Myocyte (in vitro differentiated cells): ENCODE data around the gene CHN1. TPM values are rescaled to one million over a fixed set of nuclear protein-coding genes. Genes with fewer than 3 reads are reported as not detected.

ENCODE experiments used
- DNase-seq: peaks from one replicate; pipeline ENCODE4 v3.0.0-alpha.2; 2012; ENCODE audit warnings: low read depth
- total RNA-seq: library from RNA; depleted of rRNA; stranded (reverse); fragments of >200 nt; gene quantifications from 2 replicates; pipeline ENCODE4 v1.2.3, GENCODE V29; 2014

Gene CHN1
- total RNA-seq, 1 donor from 2014 or later, result 43.0 TPM

DNA sequence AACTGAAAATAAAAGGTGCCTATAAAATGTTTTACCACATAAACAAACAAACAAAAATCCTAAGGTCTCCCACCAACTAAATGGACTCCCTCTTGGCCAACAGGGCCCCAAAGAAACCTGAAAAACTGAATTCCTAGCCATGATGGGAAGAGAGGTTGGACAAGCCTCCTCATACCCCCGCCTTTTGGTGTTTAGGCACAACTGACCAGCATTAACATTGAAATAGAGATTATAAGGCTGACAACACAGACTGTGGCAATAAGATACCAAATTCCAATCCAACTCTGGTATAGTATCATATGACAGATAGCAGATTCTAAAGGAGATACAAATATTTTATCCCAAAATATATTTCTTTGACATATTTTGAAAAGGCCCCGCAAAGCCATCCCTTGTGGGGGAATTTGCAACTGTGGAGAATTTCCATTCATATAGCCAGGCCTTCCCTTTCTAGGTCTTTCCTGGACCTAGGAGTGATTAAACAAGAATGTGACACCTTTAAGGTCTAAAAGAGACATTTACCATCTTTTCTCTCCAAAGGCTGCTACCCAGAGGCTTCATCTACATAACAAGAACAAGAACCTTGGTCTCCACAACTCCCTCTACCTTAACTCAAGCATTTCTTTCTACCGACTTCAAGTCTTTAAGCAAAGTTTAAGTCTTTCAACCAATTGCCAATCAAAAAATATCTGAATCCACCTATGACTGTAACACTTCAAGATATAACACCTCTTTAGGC, 80.0 kb downstream of the CHN1 start:
- DNase-seq, result no peak

DNA sequence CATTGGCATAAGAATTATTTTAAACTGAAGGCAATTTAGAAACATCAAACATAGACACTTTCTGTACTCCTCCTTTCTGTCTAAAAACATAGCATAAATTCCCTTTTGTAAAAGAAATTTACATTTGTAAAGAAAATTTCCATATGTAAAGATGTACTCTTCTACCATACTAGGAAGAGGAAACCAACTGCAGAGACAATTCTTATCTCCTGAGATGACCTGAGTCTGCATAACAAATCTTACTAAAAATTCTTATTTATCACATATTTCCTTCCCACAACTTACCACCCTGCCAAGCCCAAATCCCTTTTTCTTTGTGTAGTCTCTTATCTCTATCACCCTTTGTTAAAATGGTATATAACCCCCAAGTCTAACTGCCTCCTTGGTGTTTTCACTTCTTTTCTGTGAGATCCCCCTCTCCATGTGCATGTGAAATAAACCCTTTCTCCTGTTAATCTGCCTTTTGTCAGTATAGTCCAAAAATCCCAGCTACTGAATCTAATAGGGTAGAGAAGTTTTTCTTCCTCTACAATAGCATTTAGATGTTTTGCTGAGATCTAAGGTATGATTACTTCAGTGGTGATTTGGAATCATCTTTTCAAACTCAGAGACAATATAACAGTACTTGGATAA, 81.0 kb downstream of the CHN1 start:
- DNase-seq, result no peak

DNA sequence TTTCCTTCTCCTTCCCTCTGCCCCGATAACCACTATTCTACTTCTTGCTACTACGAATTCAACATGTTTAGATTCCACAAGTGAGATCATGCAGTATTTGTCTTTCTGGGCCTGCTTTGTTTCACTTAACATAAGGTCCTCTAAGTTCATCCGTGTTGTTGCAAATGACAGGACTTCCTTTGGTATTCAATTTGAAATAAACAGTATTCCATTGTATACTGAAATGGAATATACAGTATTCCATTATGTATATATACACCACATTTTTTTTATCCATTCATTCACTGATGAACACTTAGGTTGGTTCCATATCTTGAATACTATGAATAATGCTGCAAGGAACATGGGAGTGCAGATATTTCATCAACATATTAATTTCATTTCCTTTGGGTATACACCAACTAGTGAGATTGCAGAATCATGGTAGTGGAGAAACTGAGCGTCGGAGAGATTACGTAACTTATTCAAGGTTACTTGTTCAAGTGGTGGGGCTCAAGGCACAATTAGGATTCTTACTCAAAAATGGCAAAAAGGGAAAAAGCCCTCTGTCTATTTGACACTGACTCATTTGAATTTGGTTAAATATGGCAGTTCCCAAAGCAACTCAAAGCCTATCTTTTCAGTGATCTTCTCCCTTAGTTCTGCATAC, 85.1 kb downstream of the CHN1 start:
- no peak for DNase-seq

DNA sequence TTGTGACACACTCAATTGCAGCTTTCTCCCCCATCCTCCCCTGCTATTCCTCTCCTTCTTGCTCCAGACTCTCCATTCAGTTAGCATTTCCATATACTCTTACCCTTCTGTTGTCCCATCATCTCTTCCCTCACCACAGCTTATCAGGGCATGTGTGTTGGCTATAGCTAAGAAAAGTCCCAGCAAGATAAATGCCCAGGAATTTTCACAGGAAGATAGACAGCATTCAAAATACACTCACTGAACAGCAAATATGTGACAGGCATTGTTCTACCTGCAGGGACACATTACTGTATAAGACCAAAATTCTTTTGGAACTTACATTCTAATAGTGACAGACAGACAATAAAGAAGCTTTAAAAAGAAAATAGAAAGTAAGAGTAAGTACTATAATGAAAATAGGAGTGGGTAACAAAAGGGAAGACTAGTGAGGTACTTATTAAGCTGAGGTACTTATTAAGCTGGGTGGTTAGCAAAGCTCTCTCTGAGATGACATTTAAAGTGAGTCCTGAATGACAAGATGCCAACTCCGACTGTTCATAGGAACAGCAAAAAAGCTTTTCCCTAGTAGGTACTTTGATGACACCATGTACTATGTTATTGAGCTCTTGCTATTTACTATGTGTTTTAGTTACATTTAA, 86.2 kb downstream of the CHN1 start:
- DNase-seq, result no peak

DNA sequence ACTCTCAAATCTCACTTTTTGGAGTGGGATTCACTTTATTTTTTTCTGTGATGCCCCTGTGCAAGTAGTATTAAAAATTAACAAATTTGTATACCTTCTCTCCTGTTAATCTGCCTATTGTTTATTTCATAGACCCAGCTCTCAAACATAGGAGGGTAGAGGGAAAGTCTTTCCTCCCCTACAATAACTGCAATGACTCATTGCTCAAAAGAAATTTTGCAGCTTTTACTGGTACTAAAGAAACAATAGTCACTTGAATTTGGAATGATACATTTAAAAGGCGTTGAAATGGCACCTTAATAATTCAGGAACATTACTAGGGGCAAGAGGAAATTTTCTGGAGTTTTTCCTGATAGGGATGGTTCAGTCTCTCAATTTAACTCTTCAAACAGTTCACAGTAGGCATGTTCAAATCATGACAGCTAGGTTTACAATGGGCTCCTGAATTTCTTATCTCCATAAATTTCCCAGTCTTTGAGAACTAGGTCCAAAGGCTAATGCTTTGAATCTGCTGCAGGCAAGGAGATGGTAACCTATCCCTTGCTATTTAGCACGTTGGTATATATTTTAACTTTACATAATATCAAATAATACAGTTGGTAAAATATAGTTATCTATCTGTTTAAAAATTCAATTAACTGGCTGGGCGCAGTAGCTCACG, 88.8 kb downstream of the CHN1 start:
- DNase-seq, result no peak

DNA sequence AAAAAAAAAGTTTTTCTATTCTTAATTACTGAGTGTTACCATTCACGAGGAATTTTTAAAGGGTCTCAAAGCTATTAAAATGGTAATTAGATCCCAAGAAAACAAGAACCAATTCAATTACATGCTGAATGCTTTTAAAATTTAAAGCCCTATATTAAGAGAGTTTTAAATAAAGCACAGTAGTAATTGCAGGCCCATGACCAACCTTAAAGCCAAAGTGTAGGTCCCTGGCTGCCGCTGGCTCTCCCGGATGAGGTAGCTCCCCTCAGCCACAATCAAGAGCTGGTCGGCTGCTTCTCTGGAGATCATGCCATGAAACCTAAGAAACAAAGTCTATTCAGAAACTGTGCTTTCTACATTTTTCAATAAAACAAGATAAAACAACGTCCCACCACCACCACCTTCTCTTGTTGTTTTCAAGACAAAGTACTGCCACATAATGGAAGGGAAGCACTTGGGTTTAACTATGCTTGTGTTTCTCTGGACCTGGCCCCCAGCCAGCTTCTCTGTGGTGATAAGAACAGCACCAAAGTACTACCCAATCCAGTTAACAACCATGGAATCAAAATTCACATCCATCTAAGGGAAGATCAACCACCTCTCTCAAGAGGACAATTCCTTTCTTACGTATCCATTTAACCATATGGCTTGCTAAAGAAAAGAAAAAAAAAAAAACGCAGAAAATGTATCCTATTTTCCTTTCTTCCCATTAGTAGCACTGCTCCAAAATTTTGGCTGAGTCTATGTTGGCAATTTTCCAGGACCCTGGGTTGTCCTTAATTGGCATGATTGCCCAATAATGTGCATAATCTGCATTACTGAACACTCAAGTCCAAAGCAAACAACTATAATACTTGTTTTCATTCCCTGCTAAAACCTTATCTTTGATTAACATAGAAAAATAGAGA, 90.1 kb downstream of the CHN1 start:
- no peak for DNase-seq

DNA sequence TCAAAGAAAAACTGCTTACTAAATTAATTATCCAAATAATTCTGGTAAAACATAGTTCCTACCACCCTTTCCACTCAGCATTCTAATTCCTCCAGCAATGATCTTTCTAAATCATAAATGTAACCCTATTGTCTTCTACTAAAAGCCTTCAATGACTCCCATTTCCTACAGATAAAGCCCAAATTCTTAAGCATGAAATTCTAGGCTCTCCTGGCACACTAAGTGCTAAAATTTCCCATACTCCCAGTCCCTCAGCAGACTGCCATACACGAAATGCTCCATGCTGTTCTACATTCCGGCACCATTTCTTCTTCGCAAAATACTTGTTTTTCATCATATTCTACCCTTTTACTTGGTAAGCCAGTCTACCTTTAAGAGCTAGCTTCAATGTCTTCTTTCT, 96.9 kb downstream of the CHN1 start:
- DNase-seq, result no peak

DNA sequence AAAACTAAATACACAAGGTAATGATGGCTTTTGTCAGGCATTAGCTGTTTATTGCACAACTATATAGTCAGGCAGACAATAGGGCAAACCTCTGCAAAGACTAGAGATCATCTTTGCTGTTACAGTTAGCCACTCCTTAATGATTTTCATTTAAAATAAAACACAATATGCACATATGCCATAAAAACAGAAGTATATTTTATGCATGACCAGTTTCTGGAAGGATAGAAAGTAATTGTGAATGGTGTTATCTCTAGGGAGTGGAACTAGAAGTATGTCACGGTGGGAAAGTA, 102.0 kb downstream of the CHN1 start:
- DNase-seq, result no peak

DNA sequence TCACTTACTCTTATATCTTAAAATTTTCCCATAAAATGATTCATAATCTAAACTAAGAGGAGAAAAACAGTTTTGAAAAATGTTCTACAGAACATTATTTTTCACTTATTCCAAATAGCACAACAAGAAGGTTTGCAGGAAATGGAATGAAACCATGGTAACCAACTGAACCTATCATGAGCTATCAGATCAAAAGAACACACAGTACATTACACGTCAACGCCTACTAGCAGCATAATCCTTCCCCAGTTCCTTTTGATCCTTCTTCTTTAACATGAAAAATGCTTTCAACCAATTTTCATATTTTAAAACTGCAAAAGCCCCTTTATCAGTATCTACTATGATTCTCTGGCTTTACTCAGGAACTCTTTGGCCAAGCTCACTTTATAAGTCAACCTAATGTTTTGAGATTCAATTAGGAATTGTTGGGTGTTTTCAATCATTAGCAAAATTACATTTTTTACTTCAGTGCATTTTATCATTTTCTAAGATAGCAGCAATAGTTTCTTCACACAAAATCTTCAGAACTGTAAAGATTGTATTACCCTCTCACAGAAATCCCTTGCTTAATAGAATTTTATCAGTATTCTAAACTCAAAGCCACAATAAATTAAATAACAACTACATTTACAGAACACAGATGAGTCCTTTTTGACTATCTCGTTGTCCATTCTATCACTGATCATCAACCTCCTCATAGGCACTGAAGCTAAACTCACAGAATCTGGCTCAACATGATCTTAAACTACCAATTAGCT, 102.5 kb downstream of the CHN1 start:
- DNase-seq, result no peak

DNA sequence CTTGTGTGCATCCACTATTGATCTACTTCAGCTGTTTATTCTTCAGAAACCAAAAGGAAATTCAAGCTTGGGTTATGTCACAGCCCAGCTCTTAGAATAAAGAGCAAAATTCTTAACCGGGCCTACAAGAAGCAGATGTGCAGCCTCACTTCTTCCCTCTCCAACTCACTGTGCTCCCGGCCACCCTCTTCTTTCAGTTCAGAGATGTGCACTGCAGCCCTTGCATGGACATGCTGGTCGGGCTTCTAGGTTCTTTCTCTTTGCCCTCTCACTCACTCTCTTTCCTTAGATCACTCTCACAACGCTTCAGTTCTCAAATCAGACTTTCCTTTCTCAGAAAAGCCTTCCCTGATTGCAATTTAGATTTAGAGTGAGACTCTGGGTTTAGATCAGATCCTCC, 104.1 kb downstream of the CHN1 start:
- DNase-seq, result peak; percentile 18

DNA sequence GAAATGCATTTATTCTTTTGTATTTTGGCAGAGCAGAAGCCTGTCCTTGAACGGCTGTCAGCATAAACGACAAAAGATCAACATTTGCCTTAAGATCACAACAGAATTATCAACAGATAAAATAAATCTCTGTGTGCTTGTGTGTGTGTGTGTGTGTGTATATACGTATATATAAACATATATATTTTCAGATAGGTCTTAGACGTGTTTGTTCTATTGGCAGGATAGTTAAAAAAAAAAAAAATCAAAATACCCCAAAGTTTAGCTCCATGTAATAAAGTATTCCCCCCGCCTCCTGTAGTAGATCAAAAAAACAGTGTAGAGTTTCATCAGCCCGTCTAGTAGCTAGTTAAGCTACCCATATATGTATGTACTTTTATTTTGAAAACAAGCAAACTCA, 107.9 kb downstream of the CHN1 start:
- no peak for DNase-seq

DNA sequence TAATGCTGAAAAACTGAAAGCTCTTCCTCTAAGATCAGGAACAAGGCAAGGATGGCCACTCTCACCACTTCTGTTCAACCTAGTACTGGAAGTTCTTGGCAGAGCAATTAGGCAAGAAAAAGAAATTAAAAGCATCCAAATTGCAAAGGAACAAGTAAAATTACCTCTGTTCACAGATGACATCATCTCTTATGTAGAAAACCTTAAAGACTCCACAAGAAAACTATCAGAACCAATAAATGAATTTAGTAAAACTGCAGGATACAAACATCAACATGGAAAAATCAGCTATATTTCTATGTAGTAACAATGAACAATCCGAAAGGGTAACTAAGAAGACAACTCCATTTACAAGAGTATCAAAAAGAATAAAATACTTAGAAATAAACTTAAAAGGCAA, 112.2 kb downstream of the CHN1 start:
- DNase-seq, result no peak

DNA sequence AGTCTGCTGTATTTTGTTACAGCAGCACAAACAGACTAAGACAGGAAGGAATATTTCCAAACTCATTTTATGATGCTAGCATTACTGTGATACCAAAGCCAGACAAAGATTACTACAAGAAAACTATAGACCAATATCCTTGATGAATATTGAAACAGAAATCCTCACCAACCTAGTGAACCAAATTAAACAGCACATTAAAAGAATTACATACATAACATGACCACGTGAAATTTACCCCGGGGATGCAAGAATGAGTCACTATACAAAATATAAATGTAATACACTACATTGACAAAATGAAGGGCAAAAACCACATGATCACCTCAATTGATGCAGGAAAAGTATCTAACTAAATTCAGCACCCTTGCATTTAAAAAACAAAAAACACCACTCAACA, 112.6 kb downstream of the CHN1 start:
- no peak for DNase-seq

DNA sequence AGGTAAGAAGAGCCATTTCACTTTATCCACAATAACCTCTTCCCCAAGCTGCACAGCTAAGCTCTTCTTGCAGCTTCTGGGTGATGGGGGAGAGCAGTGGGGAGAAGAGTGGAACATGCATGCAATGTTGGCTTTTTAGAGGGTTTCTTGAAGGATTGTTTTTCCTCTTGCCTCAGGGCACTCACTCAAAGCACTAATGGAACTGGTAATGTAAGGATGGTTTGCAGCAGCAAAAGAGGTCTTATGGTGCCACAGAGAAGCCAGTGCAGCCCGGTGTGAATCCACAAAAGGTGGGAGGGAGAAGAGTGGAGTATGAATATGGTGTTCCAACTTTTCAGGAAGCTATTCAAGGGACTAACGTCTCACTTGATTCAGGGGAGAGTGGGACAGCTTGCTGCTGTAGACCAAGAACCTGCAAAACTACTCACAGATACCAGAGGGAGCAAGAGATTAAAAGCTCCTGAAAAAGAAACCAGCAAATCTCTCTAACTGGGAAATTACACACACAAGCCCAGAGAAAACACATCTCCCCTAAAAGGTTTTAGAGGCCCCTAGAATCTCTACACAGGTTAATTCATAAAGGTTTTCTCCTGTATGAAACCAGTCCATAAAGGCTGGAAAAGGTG, 116.4 kb downstream of the CHN1 start:
- peak; percentile 11 for DNase-seq

DNA sequence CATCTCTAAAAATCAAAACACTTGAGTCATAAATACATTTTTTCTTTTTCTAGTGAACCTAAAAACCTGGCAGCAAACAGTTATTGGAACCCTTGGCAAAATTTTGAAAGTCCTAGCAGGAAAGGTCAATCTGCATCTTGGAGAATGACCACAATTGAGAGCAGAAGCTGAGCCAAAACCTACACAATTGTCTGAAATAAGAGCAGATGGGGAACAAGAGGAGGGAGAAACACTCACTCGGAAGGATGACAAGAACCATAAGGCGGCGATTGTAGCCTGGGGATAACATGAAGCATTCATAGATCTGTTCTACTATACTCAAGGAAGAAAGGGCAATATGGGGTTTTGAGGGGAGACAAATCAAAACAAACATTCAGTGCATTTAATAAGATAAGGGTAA, 117.0 kb downstream of the CHN1 start:
- DNase-seq, result no peak

DNA sequence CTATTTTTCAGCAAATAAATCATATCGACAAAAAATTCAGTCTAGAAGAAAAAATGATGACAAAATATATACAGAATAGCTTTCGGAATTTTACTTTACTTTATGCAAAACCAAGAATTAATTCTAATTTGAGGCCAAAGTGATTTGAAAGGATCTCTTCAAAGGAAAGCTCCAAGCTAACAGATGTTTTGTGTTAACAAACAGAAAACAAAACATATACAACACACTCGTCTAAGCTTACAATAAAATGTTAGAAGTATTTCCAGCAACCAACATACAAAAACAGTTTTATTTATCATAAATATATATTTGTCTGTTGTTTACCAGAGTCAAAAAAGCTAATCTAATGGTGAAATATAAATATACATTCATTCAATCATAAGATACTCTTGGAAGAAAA, 122.8 kb downstream of the CHN1 start:
- DNase-seq, result no peak

DNA sequence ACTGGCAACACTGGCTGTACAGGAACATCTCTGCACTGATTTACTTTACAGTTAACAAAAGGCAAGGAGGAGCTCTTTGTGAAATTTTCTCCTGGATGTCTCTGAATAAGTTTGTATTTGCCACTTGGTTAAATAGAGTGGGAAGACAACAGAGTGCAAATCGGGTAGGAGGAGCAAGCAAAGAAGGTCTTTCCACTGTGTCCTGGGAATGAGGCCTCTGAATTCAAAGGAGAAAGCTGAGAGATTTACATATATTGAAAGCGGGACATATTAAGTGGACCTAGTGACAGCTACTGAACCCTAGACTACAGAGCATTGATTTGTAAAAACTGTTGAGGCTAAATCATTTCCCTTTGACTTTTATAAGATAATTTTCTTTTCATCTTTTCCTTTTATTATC, 123.5 kb downstream of the CHN1 start:
- DNase-seq, result no peak

DNA sequence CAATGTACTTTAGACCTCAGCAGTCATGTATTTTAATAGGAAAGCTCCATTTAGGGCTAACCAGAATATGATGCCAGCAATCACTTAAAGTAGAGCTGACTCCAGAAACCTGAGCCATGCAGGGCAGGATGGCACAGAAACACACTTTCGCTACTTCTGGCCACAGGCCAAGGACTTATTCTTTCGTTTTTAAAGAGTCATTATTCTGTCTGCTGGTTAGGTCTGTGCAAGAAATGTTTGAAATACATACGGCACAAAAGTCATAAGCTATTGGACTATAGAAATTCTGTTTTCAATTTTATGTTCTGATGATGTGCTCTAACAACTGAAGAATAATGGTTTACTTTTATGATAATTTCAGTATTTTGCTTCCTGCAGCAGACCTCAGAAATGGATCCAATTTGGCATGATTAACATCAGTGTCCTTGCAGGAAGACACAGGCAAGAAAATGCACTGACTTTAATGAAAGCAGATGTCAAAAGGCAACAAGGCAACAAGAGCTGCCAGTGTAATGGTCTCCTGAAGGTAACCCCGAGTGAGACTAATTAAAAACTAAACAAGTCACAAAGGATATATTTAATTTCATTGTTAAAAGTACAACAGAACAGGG, 126.5 kb downstream of the CHN1 start:
- peak; percentile 72 for DNase-seq

DNA sequence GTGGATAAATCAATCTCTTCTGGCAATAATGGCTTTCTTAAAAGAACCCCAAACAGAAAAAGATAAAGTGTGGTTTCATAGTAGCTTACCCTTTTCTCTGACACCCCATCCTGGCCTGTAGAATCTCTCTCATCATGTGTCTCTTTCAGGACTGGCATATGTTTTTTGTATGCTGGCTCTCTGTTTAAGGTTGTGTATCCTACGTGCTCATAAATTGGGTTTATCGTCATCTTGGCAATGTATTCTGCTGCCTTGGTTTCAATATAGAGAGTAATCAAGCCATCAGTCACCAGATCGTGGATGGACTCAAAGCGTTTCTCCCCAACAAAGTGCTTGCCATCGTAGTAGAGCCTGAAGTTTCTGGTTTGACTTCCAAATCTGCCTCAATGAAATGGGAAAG, 127.4 kb downstream of the CHN1 start:
- DNase-seq, result no peak
